ENCODE data around the gene TPM4.

GRCh38 chr19:16106121-16106520 lies 29.8 kb downstream of the TPM4 start:
- TF ChIP-seq CTCF (IDR thresholded peaks at IDR 0.05; ENCODE audit: low read depth, low read length, poor library complexity, severe bottlenecking) (no peak), EZH2phosphoT487 (IDR thresholded peaks at IDR 0.05; ENCODE audit: borderline replicate concordance, low read length) (no peak)
